Measurements from ENCODE around the gene LIPC. TPM values are rescaled to one million over a fixed set of nuclear protein-coding genes. Genes with fewer than 3 reads are reported as not detected.

The LIPC gene
- total and polyA plus RNA-seq, 12 donors: 0.22 to 1.3 (median 0.42) TPM; not detected in 1

- Histone ChIP-seq H3K9me3 (no peaks in the 10 kb centered on the region), H3K27ac (no peak overlapping the region), H3K36me3 (peaks cover 0 to 29% (median 0%) of the 10 kb centered on the region in 9 donors), H3K27me3 (no peaks in the 10 kb centered on the region), H3K4me1 (peaks cover 0 to 9% (median 0%) of the 10 kb centered on the region in 9 donors), H3K4me3 (no peak overlapping the region)
- TF ChIP-seq CTCF (IDR thresholded peaks at IDR 0.05): no peak
- DNase-seq (no peak), ATAC-seq (no peak)
- 27 to 40% methylated on average over 1 of the region's 1 CpG for WGBS, 2 donors
- intact Hi-C loops (cut with DNase I): loop anchor here in 1 of 10 donors (10.0 kb wide), 1 partner anchor 326 kb away; no protein-coding TSS in a partner anchor
These were observed 159.1 kb downstream of the LIPC start for GRCh38 chr15:58590926-58591325.

DNA sequence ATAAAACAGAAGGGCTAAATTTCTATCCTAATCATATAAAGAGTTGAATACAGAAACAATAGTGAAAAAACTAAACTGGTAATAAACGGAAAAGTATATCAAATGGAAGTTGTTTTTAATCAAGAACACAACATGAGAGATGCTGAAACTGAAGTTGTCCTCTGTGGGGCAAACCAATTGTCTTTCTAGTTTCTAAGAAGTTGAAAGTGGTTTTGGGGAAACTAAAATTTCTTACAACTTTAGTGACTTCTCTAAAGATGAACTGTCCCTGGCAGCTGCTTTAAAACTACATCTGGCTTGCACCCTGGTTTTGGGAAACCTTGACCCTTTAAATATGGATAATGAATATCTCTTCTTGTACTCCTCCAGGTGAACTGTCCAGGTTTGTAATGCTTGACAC is 162.1 kb downstream of the LIPC start:
- no peak for TF ChIP-seq CTCF (IDR thresholded peaks at IDR 0.05)
- Histone ChIP-seq H3K4me1 (peaks cover 0 to 9% (median 0%) of the 10 kb centered on the region in 9 donors), H3K27ac (no peak overlapping the region), H3K9me3 (no peaks in the 10 kb centered on the region), H3K4me3 (no peak overlapping the region), H3K27me3 (no peaks in the 10 kb centered on the region), H3K36me3 (peaks cover 0 to 54% (median 0%) of the 10 kb centered on the region in 9 donors)
- DNase-seq: no peak
- WGBS, 2 donors: 42 to 94% methylated on average over 1 of the region's 1 CpG
- intact Hi-C loops (cut with DNase I): loop anchor here in 1 of 10 donors (10.0 kb wide), 1 partner anchor 329 kb away; no protein-coding TSS in a partner anchor
- ATAC-seq: no peak

- Histone ChIP-seq H3K9me3 (no peaks in the 10 kb centered on the region), H3K36me3 (peaks cover 0 to 65% (median 4%) of the 10 kb centered on the region in 9 donors), H3K27me3 (no peaks in the 10 kb centered on the region), H3K4me3 (no peak overlapping the region), H3K4me1 (peaks cover 0 to 8% (median 0%) of the 10 kb centered on the region in 9 donors), H3K27ac (no peak overlapping the region)
- 98% methylated on average over 1 of the region's 1 CpG for WGBS, 2 donors
- no peak for TF ChIP-seq CTCF (IDR thresholded peaks at IDR 0.05)
- no peak for DNase-seq
- intact Hi-C loops (cut with DNase I): loop anchor here in 1 of 10 donors (10.0 kb wide), 1 partner anchor 330 kb away; no protein-coding TSS in a partner anchor
- ATAC-seq: no peak
These were observed 163.1 kb downstream of the LIPC start for GRCh38 chr15:58594898-58595297.

- Histone ChIP-seq H3K4me1 (no peaks in the 10 kb centered on the region), H3K27me3 (no peaks in the 10 kb centered on the region), H3K9me3 (no peaks in the 10 kb centered on the region), H3K4me3 (no peak overlapping the region), H3K27ac (no peak overlapping the region), H3K36me3 (peaks cover 0 to 69% (median 4%) of the 10 kb centered on the region in 9 donors)
- ATAC-seq (no peak), DNase-seq (no peak)
- no peak for TF ChIP-seq CTCF (IDR thresholded peaks at IDR 0.05)
- 96% methylated on average over 3 of the region's 3 CpGs for WGBS, 2 donors
- intact Hi-C loops (cut with DNase I): loop anchor here in 1 of 10 donors (10.0 kb wide), 1 partner anchor 331 kb away; no protein-coding TSS in a partner anchor
These were observed 163.9 kb downstream of the LIPC start for GRCh38 chr15:58595516-58596263.

Measured in heart right ventricle (tissue), 16 donors.